Mesenchymal stem cell (in vitro differentiated cells and primary cell): ENCODE measurements around the gene ARHGAP1.

Experiments used
- DNase-seq: peaks from one replicate; pipeline ENCODE4 v3.0.0-alpha.2; 2013
- H2AFZ ChIP-seq: one replicate; pipeline ENCODE4 v1.6.1; 2013; ENCODE audit warnings: low read depth, mild to moderate bottlenecking, control low read depth, inconsistent platforms, low read length, moderate library complexity
- H2AK5ac ChIP-seq: 2 replicates; pipeline ENCODE4 v1.6.1; 2013; ENCODE audit warnings: low read length, moderate library complexity, mild to moderate bottlenecking, inconsistent platforms; ENCODE audit not compliant: severe bottlenecking
- H2BK120ac ChIP-seq: one replicate; pipeline ENCODE4 v1.6.1; 2013; ENCODE audit warnings: low read depth, mild to moderate bottlenecking, inconsistent platforms, low read length, moderate library complexity
- H2BK12ac ChIP-seq, 2 experiments: one replicate each; pipeline ENCODE4 v1.6.1; 2013; ENCODE audit warnings: inconsistent platforms in 2 of 2, low read length in 2 of 2, mild to moderate bottlenecking in 2 of 2, moderate library complexity in 2 of 2, control low read depth in 1 of 2
- H2BK15ac ChIP-seq: one replicate; pipeline ENCODE4 v1.6.1; 2013; ENCODE audit warnings: mild to moderate bottlenecking, low read depth, inconsistent platforms; ENCODE audit not compliant: poor library complexity, severe bottlenecking
- H2BK5ac ChIP-seq: 2 replicates; pipeline ENCODE4 v1.6.1; 2013; ENCODE audit warnings: low read depth, mild to moderate bottlenecking, low read length, control low read depth, inconsistent platforms; ENCODE audit not compliant: poor library complexity, severe bottlenecking
- H3K14ac ChIP-seq, 2 experiments: one replicate each; pipeline ENCODE4 v1.6.1; 2013; ENCODE audit warnings: inconsistent platforms in 2 of 2, low read length in 2 of 2, control low read depth in 1 of 2, mild to moderate bottlenecking in 1 of 2, moderate library complexity in 1 of 2
- H3K18ac ChIP-seq, 2 experiments: one replicate each; pipeline ENCODE4 v1.6.1; 2013; ENCODE audit warnings: inconsistent platforms in 2 of 2, low read length in 2 of 2, control low read depth in 1 of 2, low read depth in 1 of 2, mild to moderate bottlenecking in 1 of 2
- H3K23ac ChIP-seq, 2 experiments: one replicate each; pipeline ENCODE4 v1.6.1; 2013; ENCODE audit warnings: inconsistent platforms in 2 of 2, low read length in 2 of 2, mild to moderate bottlenecking in 2 of 2, moderate library complexity in 2 of 2, control low read depth in 1 of 2
- H3K27ac ChIP-seq: 2 replicates; pipeline ENCODE4 v1.5.1; 2013; ENCODE audit warnings: mild to moderate bottlenecking, moderate library complexity, low read length, control low read depth, inconsistent platforms; ENCODE audit not compliant: poor library complexity, severe bottlenecking
- H3K27me3 ChIP-seq, 2 experiments: 2 replicates each; pipeline versions ENCODE4 v1.6.1 to v1.7.0; 2013; ENCODE audit warnings: low read length in 2 of 2, mild to moderate bottlenecking in 2 of 2, moderate library complexity in 2 of 2, control low read depth in 1 of 2, inconsistent platforms in 1 of 2; ENCODE audit not compliant: control insufficient read depth in 1 of 2, insufficient read depth in 1 of 2
- H3K36me3 ChIP-seq, 2 experiments: 2 replicates each; pipeline versions ENCODE4 v1.6.1 to v1.7.0; 2013; ENCODE audit warnings: low read length in 2 of 2, control low read depth in 1 of 2, inconsistent platforms in 1 of 2, low read depth in 1 of 2, mild to moderate bottlenecking in 1 of 2; ENCODE audit not compliant: insufficient read depth in 2 of 2, control insufficient read depth in 1 of 2
- H3K4ac ChIP-seq, 2 experiments: one replicate each; pipeline ENCODE4 v1.6.1; 2013; ENCODE audit warnings: inconsistent platforms in 2 of 2, low read length in 2 of 2, mild to moderate bottlenecking in 2 of 2, moderate library complexity in 2 of 2, control low read depth in 1 of 2, low read depth in 1 of 2
- H3K4me1 ChIP-seq: 2 replicates; pipeline ENCODE4 v1.6.1; 2013; ENCODE audit warnings: low read depth, low read length, control low read depth; ENCODE audit not compliant: control insufficient read depth, insufficient read depth
- H3K4me2 ChIP-seq: 2 replicates; pipeline ENCODE4 v1.6.1; 2013; ENCODE audit warnings: low read length, mild to moderate bottlenecking, inconsistent platforms; ENCODE audit not compliant: poor library complexity, severe bottlenecking
- H3K4me3 ChIP-seq, 2 experiments: 2 replicates each; pipeline versions ENCODE4 v1.5.1 to v1.7.0; 2013; ENCODE audit warnings: low read length in 2 of 2, mild to moderate bottlenecking in 2 of 2, control low read depth in 1 of 2, low read depth in 1 of 2; ENCODE audit not compliant: insufficient read depth in 1 of 2
- H3K79me1 ChIP-seq: replicated peaks from 2 replicates; pipeline ENCODE4 v1.6.1; 2013; ENCODE audit warnings: mild to moderate bottlenecking, control low read depth, low read length, inconsistent platforms; ENCODE audit not compliant: poor library complexity, severe bottlenecking
- H3K9ac ChIP-seq: 2 replicates; pipeline ENCODE4 v1.7.0; 2013; ENCODE audit warnings: mild to moderate bottlenecking, low read length, moderate library complexity
- H3K9me3 ChIP-seq: 2 replicates; pipeline ENCODE4 v1.7.0; 2013; ENCODE audit warnings: mild to moderate bottlenecking, low read length; ENCODE audit not compliant: control insufficient read depth
- H4K8ac ChIP-seq: one replicate; pipeline ENCODE4 v1.6.1; 2013; ENCODE audit warnings: inconsistent platforms, mild to moderate bottlenecking, low read length, moderate library complexity
- H4K91ac ChIP-seq: one replicate; pipeline ENCODE4 v1.6.1; 2013; ENCODE audit warnings: mild to moderate bottlenecking, low read length, inconsistent platforms
- whole genome bisulfite sequencing: methylation state at CpG from one replicate; pipeline ENCODE4 v1.1.7; 2013; ENCODE audit warnings: mixed read lengths; 5-methylcytosine and 5-hydroxymethylcytosine counted together

ARHGAP1 gene

GRCh38 chr11:46639197-46639839 lies 61.1 kb downstream of the ARHGAP1 start:
- Histone ChIP-seq H3K18ac (no peak overlapping the region), H2AK5ac (no peak overlapping the region), H2AFZ (no peak overlapping the region), H3K9me3 (no peaks in the 10 kb centered on the region), H3K4me2 (no peak overlapping the region), H2BK120ac (no peak overlapping the region), H2BK12ac (no peak overlapping the region), H3K4ac (no peak overlapping the region), H4K8ac (no peak overlapping the region), H3K79me1 (peaks cover 22% of the 10 kb centered on the region), H3K9ac (no peak overlapping the region), H2BK15ac (no peak overlapping the region), H3K36me3 (peaks cover 4 to 53% of the 10 kb centered on the region in 2 experiments), H2BK5ac (no peak overlapping the region), H3K4me3 (no peak overlapping the region), H3K4me1 (peaks cover 1% of the 10 kb centered on the region), H4K91ac (no peak overlapping the region), H3K27ac (no peak overlapping the region), H3K27me3 (no peaks in the 10 kb centered on the region), H3K14ac (no peak overlapping the region), H3K23ac (no peak overlapping the region)
- no peak for DNase-seq
- 96% methylated on average over 7 of the region's 7 CpGs for WGBS

- WGBS: 100% methylated on average over 4 of the region's 5 CpGs
- Histone ChIP-seq H2BK120ac (peak overlapping the region; percentile 19), H2AK5ac (no peak overlapping the region), H3K4me2 (no peak overlapping the region), H3K9me3 (no peaks in the 10 kb centered on the region), H3K4ac (no peak overlapping the region), H4K91ac (no peak overlapping the region), H2BK5ac (no peak overlapping the region), H3K23ac (no peak overlapping the region), H3K18ac (no peak overlapping the region), H2BK15ac (no peak overlapping the region), H3K9ac (no peak overlapping the region), H3K4me1 (peaks cover 1% of the 10 kb centered on the region), H4K8ac (no peak overlapping the region), H3K79me1 (peaks cover 19% of the 10 kb centered on the region), H3K27me3 (no peaks in the 10 kb centered on the region), H2AFZ (no peak overlapping the region), H3K36me3 (peaks cover 4 to 44% of the 10 kb centered on the region in 2 experiments), H2BK12ac (no peak overlapping the region), H3K14ac (no peak overlapping the region), H3K4me3 (no peak overlapping the region), H3K27ac (no peak overlapping the region)
- DNase-seq: no peak
Measured at GRCh38 chr11:46637546-46637945, 62.9 kb downstream of the ARHGAP1 start.

GRCh38 chr11:46635557-46636139 lies 64.8 kb downstream of the ARHGAP1 start:
- H2BK5ac ChIP-seq: no peak overlapping the region
- H3K4ac ChIP-seq: no peak overlapping the region
- no peak overlapping the region for H2BK15ac ChIP-seq
- no peak overlapping the region for H4K8ac ChIP-seq
- H3K27ac ChIP-seq: no peak overlapping the region
- no peak overlapping the region for H3K9ac ChIP-seq
- no peaks in the 10 kb centered on the region for H3K9me3 ChIP-seq
- H3K4me2 ChIP-seq: no peak overlapping the region
- no peak overlapping the region for H3K14ac ChIP-seq
- DNase-seq: no peak
- peaks cover 17% of the 10 kb centered on the region for H3K79me1 ChIP-seq
- H3K18ac ChIP-seq: no peak overlapping the region
- H3K4me1 ChIP-seq: peaks cover 1% of the 10 kb centered on the region
- H2BK12ac ChIP-seq: no peak overlapping the region
- H3K36me3 ChIP-seq: peaks cover 9 to 53% of the 10 kb centered on the region in 2 experiments
- no peak overlapping the region for H2BK120ac ChIP-seq
- WGBS: 94% methylated on average over 4 of the region's 5 CpGs
- H3K27me3 ChIP-seq: no peaks in the 10 kb centered on the region
- no peak overlapping the region for H2AFZ ChIP-seq
- H2AK5ac ChIP-seq: no peak overlapping the region
- H3K4me3 ChIP-seq: no peak overlapping the region
- no peak overlapping the region for H4K91ac ChIP-seq
- H3K23ac ChIP-seq: no peak overlapping the region

GRCh38 chr11:46633291-46634217 lies 66.9 kb downstream of the ARHGAP1 start:
- no peak overlapping the region for H3K4me2 ChIP-seq
- H3K23ac ChIP-seq: no peak overlapping the region
- H2AK5ac ChIP-seq: no peak overlapping the region
- H4K8ac ChIP-seq: no peak overlapping the region
- no peak overlapping the region for H2AFZ ChIP-seq
- no peak overlapping the region for H3K4ac ChIP-seq
- WGBS: 96% methylated on average over 20 of the region's 22 CpGs
- no peaks in the 10 kb centered on the region for H3K27me3 ChIP-seq
- H2BK120ac ChIP-seq: no peak overlapping the region
- H3K79me1 ChIP-seq: peaks cover 23% of the 10 kb centered on the region
- no peaks in the 10 kb centered on the region for H3K9me3 ChIP-seq
- no peaks in the 10 kb centered on the region for H3K4me1 ChIP-seq
- no peak overlapping the region for H4K91ac ChIP-seq
- H3K9ac ChIP-seq: no peak overlapping the region
- H3K36me3 ChIP-seq: peaks cover 18 to 55% of the 10 kb centered on the region in 2 experiments
- no peak for DNase-seq
- no peak overlapping the region for H2BK15ac ChIP-seq
- H2BK5ac ChIP-seq: no peak overlapping the region
- no peak overlapping the region for H3K4me3 ChIP-seq
- H3K18ac ChIP-seq: no peak overlapping the region
- no peak overlapping the region for H2BK12ac ChIP-seq
- no peak overlapping the region for H3K14ac ChIP-seq
- no peak overlapping the region for H3K27ac ChIP-seq
